ENCODE results near the gene ATP8B2.
"Not testable (repeated sequence)": the region's sequence is repeated elsewhere in the genome, so short reads cannot be mapped to it uniquely, and the experiment has no call there.

Gene ATP8B2

DNA sequence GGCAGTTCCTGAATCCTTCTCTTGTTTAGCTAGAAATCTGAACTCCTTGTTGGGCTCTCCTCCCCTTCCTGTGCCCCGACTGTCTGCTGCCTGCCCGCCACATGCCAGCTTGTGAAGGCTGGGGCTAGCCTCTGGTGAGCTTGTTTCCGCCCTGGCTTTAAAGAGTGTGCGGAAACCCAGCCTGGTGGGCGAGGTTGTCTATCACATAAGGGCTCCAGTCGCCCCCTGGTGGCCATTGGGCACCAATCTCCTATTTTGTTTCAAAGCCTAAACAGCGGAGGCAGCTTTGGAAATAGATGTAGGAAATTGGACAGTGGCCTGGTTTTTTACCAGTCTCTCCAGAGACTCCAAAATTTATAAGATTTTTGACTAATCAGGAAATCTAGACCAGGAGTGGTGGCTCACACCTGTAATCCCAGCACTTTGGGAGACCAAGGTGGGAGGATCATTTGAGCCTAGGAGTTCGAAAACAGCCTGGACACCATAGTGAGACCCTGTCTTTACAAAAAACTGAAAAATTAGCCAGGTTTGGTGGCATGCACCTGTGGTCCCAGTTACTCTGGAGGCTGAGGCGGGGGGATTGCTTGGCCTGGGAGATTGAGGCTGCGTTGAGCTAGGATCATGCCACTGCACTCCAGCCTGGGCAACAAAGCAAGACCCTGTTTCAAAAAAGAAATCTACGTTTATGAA is 9.8 kb downstream of the ATP8B2 start:
- peak overlapping the region; percentile 72 for H3K4me2 ChIP-seq
- no peaks in the 10 kb centered on the region for H3K9me3 ChIP-seq
- peaks cover 31% of the 10 kb centered on the region for H3K4me1 ChIP-seq
- no peaks in the 10 kb centered on the region for H3K27me3 ChIP-seq
- peak overlapping the region; percentile 63; the same call in 1 of the 2 replicates for H3K27ac ChIP-seq
- no peak overlapping the region for H3K4me3 ChIP-seq
- no peak for TF ChIP-seq Cebpa-rat (IDR thresholded peaks at IDR 0.05)
- peak overlapping the region; percentile 38; the same call in 1 of the 2 replicates for H3K9ac ChIP-seq
- peaks cover 11% of the 10 kb centered on the region for H4K20me1 ChIP-seq
- H3K36me3 ChIP-seq = peaks cover 97% of the 10 kb centered on the region

DNA sequence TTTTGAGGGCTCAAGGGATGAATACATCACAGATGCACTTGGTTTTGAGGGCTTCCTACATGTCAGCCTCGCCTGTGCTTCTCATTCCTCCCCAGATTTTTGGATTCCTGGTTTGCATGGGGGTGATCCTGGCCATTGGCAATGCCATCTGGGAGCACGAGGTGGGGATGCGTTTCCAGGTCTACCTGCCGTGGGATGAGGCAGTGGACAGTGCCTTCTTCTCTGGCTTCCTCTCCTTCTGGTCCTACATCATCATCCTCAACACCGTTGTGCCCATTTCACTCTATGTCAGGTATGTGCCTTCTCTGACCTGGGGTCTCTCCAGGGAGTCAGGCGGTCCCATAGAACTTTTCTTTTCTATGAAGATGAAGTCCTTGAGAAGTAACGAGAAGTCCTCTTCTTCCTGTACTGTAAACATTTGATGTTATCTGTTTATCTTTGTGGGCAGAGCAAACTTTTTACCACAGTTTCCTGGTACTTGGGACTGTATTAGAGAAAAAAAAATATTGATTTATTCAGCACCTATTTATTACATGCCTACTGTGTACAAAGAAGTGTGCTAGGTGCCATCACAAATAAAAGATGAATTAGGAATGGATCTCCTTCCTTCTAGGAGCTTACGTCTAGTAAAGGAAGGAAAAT is 12.0 kb downstream of the ATP8B2 start:
- Histone ChIP-seq H3K4me1 (peaks cover 34% of the 10 kb centered on the region), H3K9me3 (no peaks in the 10 kb centered on the region), H3K36me3 (peaks cover 97% of the 10 kb centered on the region), H4K20me1 (peaks cover 13% of the 10 kb centered on the region), H3K27ac (no peak overlapping the region), H3K4me3 (no peak overlapping the region), H3K9ac (0 out of 2 replicates have a peak overlapping the region, but pooled peaks have one; percentile 11), H3K4me2 (no peak overlapping the region), H3K27me3 (no peaks in the 10 kb centered on the region)
- no peak for TF ChIP-seq Cebpa-rat (IDR thresholded peaks at IDR 0.05)

DNA sequence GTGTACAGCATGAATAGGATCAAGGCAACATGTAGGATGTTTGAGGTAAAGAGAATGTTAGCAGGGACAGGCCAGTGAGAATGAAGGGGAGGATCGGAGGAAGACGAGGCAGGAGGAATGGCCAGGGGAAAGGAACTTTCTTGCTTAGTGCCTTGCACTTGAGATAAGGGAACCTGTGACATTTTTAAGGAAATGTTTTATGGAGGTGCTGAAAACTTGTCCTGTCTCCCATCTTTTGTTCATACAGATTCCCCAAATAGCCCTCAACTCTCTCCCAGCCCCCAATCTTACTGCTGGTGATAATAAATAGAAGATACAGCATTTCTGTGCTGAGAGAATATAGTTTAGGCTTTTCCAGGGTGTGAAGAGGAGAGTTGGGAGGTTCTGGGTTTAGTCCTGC is 13.6 kb downstream of the ATP8B2 start:
- H3K4me1 ChIP-seq = peaks cover 35% of the 10 kb centered on the region
- H3K9ac ChIP-seq = no peak overlapping the region
- H3K27ac ChIP-seq = no peak overlapping the region
- no peak for TF ChIP-seq Cebpa-rat (IDR thresholded peaks at IDR 0.05)
- H3K36me3 ChIP-seq = peaks cover 97% of the 10 kb centered on the region
- peaks cover 23% of the 10 kb centered on the region for H4K20me1 ChIP-seq
- H3K9me3 ChIP-seq = no peaks in the 10 kb centered on the region
- H3K4me3 ChIP-seq = no peak overlapping the region
- H3K4me2 ChIP-seq = no peak overlapping the region
- H3K27me3 ChIP-seq = no peaks in the 10 kb centered on the region

DNA sequence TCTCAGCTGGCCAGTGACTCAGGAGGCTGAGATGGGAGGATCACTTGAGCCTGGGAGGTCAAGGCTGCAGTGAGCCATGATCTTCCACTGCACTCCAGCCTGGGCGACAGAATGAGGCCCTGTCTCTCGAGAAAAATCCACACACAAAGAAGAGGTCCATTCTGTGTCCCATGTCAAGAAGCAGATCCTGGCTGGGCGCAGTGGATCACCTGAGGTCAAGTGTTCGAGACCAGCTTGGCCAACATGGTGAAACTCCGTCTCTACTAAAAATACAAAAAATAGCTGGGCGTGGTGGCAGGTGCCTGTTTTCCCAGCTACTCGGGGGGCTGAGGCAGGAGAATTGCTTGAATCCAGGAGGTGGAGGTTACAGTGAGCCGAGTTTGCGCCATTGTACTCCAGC is 16.0 kb downstream of the ATP8B2 start:
- not testable (repeated sequence) for H3K27ac ChIP-seq, H3K4me3 ChIP-seq, H3K27me3 ChIP-seq, H3K9ac ChIP-seq, H3K9me3 ChIP-seq
- Histone ChIP-seq H4K20me1 (peaks cover 41% of the 10 kb centered on the region), H3K4me2 (peak overlapping the region; percentile 66; the same call in 1 of the 2 replicates), H3K36me3 (peaks cover 100% of the 10 kb centered on the region), H3K4me1 (peaks cover 20% of the 10 kb centered on the region)

DNA sequence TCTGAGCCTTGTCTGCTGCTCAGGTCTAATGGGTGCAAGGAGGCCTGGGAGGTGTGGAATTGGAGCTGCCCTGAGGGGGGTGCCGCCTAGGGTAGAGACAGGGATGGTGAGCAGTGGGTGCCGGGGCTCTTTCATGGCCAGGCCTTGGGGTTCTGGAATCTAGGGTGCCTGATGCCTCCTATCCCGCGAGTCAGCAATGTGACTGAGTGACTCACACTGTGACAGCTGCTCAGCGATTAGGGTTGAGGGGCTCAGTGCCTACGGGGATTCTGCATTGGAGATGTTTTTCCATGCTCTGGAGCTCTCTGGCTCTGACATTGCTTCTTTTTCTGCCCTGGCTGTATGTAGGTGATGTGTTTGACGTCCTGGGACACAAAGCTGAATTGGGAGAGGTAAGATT is 16.8 kb downstream of the ATP8B2 start:
- H3K27ac ChIP-seq = peak overlapping the region; percentile 48; the same call in 1 of the 2 replicates

DNA sequence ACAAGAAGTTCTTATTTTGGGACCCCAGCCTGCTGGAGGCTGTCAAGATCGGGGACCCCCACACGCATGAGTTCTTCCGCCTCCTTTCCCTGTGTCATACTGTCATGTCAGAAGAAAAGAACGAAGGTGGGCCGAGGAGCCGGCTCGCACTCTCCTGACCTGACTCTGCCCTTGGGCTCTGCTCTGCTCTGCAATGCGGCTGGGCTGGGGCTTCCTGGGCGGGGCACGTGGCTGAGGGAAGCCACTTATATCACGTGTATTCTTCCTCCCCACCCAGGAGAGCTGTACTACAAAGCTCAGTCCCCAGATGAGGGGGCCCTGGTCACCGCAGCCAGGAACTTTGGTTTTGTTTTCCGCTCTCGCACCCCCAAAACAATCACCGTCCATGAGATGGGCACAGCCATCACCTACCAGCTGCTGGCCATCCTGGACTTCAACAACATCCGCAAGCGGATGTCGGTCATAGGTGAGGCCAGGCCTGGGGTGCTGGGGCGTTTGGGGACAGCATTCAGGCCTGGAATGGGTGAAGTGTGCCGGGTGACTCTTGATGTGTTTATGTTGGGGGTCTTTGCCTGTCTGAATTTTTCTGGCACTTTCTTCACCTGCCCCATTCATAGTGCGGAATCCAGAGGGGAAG is 17.6 kb downstream of the ATP8B2 start:
- peaks cover 99% of the 10 kb centered on the region for H3K36me3 ChIP-seq
- peak overlapping the region; percentile 66 for H3K4me2 ChIP-seq
- TF ChIP-seq Cebpa-rat (IDR thresholded peaks at IDR 0.05) = no peak

More for the DNA sequence above, 16.8 kb downstream of the ATP8B2 start:
- peaks cover 41% of the 10 kb centered on the region for H4K20me1 ChIP-seq
- H3K36me3 ChIP-seq = peaks cover 100% of the 10 kb centered on the region
- TF ChIP-seq Cebpa-rat (IDR thresholded peaks at IDR 0.05) = no peak
- no peaks in the 10 kb centered on the region for H3K27me3 ChIP-seq
- no peaks in the 10 kb centered on the region for H3K9me3 ChIP-seq
- peaks cover 20% of the 10 kb centered on the region for H3K4me1 ChIP-seq
- H3K4me2 ChIP-seq = peak overlapping the region; percentile 66
- peak overlapping the region; percentile 49 for H3K9ac ChIP-seq
- no peak overlapping the region for H3K4me3 ChIP-seq

DNA sequence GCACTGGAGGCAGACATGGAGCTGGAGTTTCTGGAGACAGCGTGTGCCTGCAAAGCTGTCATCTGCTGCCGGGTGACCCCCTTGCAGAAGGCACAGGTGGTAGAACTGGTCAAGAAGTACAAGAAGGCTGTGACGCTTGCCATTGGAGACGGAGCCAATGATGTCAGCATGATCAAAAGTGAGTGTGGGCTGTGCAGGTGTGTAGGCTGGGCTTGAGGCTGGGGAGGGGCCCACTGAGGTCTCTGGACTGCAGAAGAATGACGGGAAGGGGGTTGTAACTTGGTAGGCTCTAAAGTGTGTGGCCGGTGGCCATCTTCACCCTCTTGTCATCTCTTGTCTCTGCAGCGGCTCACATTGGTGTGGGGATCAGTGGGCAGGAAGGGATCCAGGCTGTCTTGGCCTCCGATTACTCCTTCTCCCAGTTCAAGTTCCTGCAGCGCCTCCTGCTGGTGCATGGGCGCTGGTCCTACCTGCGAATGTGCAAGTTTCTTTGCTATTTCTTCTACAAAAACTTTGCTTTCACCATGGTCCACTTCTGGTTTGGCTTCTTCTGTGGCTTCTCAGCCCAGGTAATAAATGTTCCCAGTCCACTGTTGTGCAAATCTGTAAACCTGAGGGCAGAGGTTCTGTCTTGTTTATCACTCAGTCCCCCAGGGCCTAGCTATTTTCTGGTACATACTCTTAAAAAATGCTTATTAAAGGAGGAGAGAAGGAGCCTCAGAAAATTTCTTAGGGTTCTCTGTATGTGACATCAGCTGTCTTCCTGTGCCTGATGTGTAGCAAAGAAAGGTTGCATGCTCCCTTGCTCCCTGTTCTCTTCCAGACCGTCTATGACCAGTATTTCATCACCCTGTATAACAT is 19.9 kb downstream of the ATP8B2 start:
- Histone ChIP-seq H3K9ac (no peak overlapping the region), H4K20me1 (peaks cover 64% of the 10 kb centered on the region), H3K4me1 (peaks cover 20% of the 10 kb centered on the region), H3K36me3 (peaks cover 99% of the 10 kb centered on the region), H3K27me3 (no peaks in the 10 kb centered on the region), H3K27ac (no peak overlapping the region), H3K9me3 (no peaks in the 10 kb centered on the region), H3K4me2 (no peak overlapping the region), H3K4me3 (no peak overlapping the region)
- no peak for TF ChIP-seq Cebpa-rat (IDR thresholded peaks at IDR 0.05)

More for the DNA sequence above, 17.6 kb downstream of the ATP8B2 start:
- Histone ChIP-seq H3K4me3 (no peak overlapping the region), H3K27ac (peak overlapping the region; percentile 48), H3K9me3 (no peaks in the 10 kb centered on the region), H4K20me1 (peaks cover 42% of the 10 kb centered on the region), H3K27me3 (no peaks in the 10 kb centered on the region), H3K4me1 (peaks cover 20% of the 10 kb centered on the region), H3K9ac (peak overlapping the region; percentile 49)

DNA sequence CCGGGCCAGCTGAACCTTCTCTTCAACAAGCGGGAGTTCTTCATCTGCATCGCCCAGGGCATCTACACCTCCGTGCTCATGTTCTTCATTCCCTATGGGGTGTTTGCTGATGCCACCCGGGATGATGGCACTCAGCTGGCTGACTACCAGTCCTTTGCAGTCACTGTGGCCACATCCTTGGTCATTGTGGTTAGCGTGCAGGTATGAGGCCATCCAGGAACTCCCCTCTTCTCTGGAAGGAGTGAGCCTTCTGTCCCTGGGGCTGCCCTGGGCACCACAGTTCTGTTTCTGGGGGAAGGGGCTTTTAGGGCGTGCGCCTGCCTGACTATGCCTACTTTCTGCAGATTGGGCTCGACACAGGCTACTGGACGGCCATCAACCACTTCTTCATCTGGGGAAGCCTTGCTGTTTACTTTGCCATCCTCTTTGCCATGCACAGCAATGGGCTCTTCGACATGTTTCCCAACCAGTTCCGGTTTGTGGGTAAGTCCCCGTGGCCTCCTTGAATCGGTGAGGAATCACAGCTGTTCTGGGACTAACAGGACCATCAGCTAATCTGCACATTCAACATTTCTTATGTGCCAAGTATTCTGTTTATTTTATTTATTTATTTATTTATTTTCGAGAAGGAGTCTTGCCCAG is 21.1 kb downstream of the ATP8B2 start:
- Histone ChIP-seq H3K27me3 (peaks cover under 1% of the 10 kb centered on the region; the same call in 1 of the 2 replicates), H3K4me3 (no peak overlapping the region), H4K20me1 (peaks cover 68% of the 10 kb centered on the region), H3K4me1 (peaks cover 20% of the 10 kb centered on the region), H3K9me3 (no peaks in the 10 kb centered on the region), H3K36me3 (peaks cover 91% of the 10 kb centered on the region), H3K4me2 (no peak overlapping the region), H3K9ac (no peak overlapping the region), H3K27ac (no peak overlapping the region)
- no peak for TF ChIP-seq Cebpa-rat (IDR thresholded peaks at IDR 0.05)

DNA sequence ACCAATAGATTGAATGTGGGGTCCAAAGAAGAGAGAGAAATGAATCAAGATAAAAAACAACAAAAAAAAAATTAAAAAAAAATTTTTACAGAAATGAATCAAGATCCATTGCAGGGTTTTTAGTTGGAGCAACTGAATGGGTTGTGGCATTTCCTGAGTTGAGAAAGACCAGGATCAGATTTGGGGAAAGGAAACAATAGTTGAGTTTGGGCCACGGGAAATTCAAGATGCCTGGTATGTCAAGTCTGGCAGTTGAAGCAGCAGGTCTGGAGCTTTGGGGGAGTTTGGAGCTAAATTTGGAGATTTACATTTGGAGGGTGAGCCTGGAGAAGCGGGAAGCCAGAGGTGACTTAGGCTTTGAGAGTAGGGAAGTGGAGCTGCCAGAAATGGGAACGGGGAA is 22.6 kb downstream of the ATP8B2 start:
- peaks cover 75% of the 10 kb centered on the region for H3K36me3 ChIP-seq

More for the DNA sequence above, 22.6 kb downstream of the ATP8B2 start:
- Histone ChIP-seq H3K27me3 (peaks cover 16% of the 10 kb centered on the region), H3K4me2 (no peak overlapping the region), H3K9ac (no peak overlapping the region), H3K4me3 (no peak overlapping the region), H4K20me1 (peaks cover 53% of the 10 kb centered on the region), H3K4me1 (peaks cover 20% of the 10 kb centered on the region), H3K27ac (no peak overlapping the region), H3K9me3 (no peaks in the 10 kb centered on the region)
- no peak for TF ChIP-seq Cebpa-rat (IDR thresholded peaks at IDR 0.05)
